HL-60/S4 (cell line): ENCODE data around the gene ADORA2B.

Experiments used
- in situ Hi-C: fragments of 300-500 bp; cut with MboI; formaldehyde crosslinking; loops from 2 replicates; pipeline ENCODE4 v1.14.3; 2022; ENCODE audit warnings: low sequenced_read_pairs

ADORA2B gene

GRCh38 chr17:15979013-15979412, 34.1 kb downstream of the ADORA2B start:
- in situ Hi-C loops: loop anchor here (25.0 kb wide), 1 partner anchor 142 kb away; no protein-coding TSS in a partner anchor

GRCh38 chr17:15981208-15981607, 36.3 kb downstream of the ADORA2B start:
- in situ Hi-C loops: loop anchor here (25.0 kb wide), 1 partner anchor 144 kb away; no protein-coding TSS in a partner anchor

GRCh38 chr17:15981646-15982580, 37.0 kb downstream of the ADORA2B start:
- in situ Hi-C loops: loop anchor here (25.0 kb wide), 1 partner anchor 145 kb away; no protein-coding TSS in a partner anchor

GRCh38 chr17:15996322-15996721, 51.4 kb downstream of the ADORA2B start:
- in situ Hi-C loops: loop anchor here (25.0 kb wide), 1 partner anchor 159 kb away; no protein-coding TSS in a partner anchor

GRCh38 chr17:15998031-15998562, 53.2 kb downstream of the ADORA2B start:
- in situ Hi-C loops: loop anchor here (25.0 kb wide), 1 partner anchor 161 kb away; no protein-coding TSS in a partner anchor

GRCh38 chr17:15999141-15999973, 54.4 kb downstream of the ADORA2B start, which contains the start of the genes TTC19 and ZSWIM7:
Gene TTC19 (plus strand): TSS chr17:15999824. CDS start chr17:15999849, 25 bp downstream.
Gene ZSWIM7 (minus strand): TSS chr17:15999704. CDS start chr17:15999594, 110 bp downstream.
- in situ Hi-C loops: loop anchor here (25.0 kb wide), 1 partner anchor 162 kb away; no protein-coding TSS in a partner anchor

- in situ Hi-C loops: loop anchor here (25.0 kb wide), 1 partner anchor 163 kb away; no protein-coding TSS in a partner anchor
Observed at GRCh38 chr17:15999974-16000827, 55.3 kb downstream of the ADORA2B start.

GRCh38 chr17:16001226-16001897, 56.4 kb downstream of the ADORA2B start:
- in situ Hi-C loops: no loop called here

GRCh38 chr17:16002708-16003260, 57.9 kb downstream of the ADORA2B start:
- in situ Hi-C loops: no loop called here

- in situ Hi-C loops: no loop called here
Observed at GRCh38 chr17:16003841-16004240, 58.9 kb downstream of the ADORA2B start.

- in situ Hi-C loops: no loop called here
Observed at GRCh38 chr17:16005636-16006035, 60.7 kb downstream of the ADORA2B start.

GRCh38 chr17:16007439-16007838, 62.5 kb downstream of the ADORA2B start:
- in situ Hi-C loops: no loop called here

- in situ Hi-C loops: no loop called here
Observed at GRCh38 chr17:16013943-16014407, 69.0 kb downstream of the ADORA2B start.

GRCh38 chr17:16019347-16019746, 74.4 kb downstream of the ADORA2B start:
- in situ Hi-C loops: no loop called here

GRCh38 chr17:16023881-16024280, 79.0 kb downstream of the ADORA2B start:
- in situ Hi-C loops: no loop called here

- in situ Hi-C loops: no loop called here
Observed at GRCh38 chr17:16025202-16025601, 80.3 kb downstream of the ADORA2B start.
